GM12878 (cell line): ENCODE measurements around the gene GNAI2.

Source experiments
- CHD2 ChIP-seq: IDR thresholded peaks from 2 replicates; pipeline ENCODE4 v1.6.1; 2011; ENCODE audit warnings: low read depth, low read length, improper control_type of control experiment, borderline replicate concordance
- CREB1 ChIP-seq: IDR thresholded peaks from 2 replicates; pipeline ENCODE4 v1.6.1; 2012; ENCODE audit warnings: low read depth, mild to moderate bottlenecking, inconsistent platforms
- CTCF ChIP-seq, 3 experiments: IDR thresholded peaks in 2 of 3; conservative IDR thresholded peaks in 1 of 3; 2 replicates each; pipeline ENCODE4 v1.5.1; 2011; ENCODE audit warnings: low read depth in 3 of 3, low read length in 3 of 3, mild to moderate bottlenecking in 3 of 3, control low read depth in 2 of 3, moderate library complexity in 2 of 3, inconsistent platforms in 1 of 3, mixed read lengths in 1 of 3; ENCODE audit not compliant: control insufficient read depth in 2 of 3, insufficient read depth in 1 of 3; ENCODE audit errors: extremely low read depth in 1 of 3
- EZH2 ChIP-seq: IDR thresholded peaks from 2 replicates; pipeline ENCODE4 v1.6.1; 2012; ENCODE audit warnings: low read depth, mild to moderate bottlenecking, control low read depth, inconsistent platforms, low read length, borderline replicate concordance; ENCODE audit not compliant: control insufficient read depth
- JUND ChIP-seq: IDR thresholded peaks from 2 replicates; pipeline ENCODE4 v1.6.1; 2012; ENCODE audit warnings: low read depth, mild to moderate bottlenecking, low read length, improper control_type of control experiment, moderate library complexity
- MXI1 ChIP-seq: fragments of 150-350 bp; IDR thresholded peaks from 2 replicates; pipeline ENCODE4 v1.6.1; 2011; ENCODE audit warnings: low read depth, mild to moderate bottlenecking, inconsistent platforms, low read length, improper control_type of control experiment
- NRF1 ChIP-seq: conservative IDR thresholded peaks from 2 replicates; pipeline ENCODE4 v1.6.1; 2011; ENCODE audit warnings: mild to moderate bottlenecking, low read depth, low read length, improper control_type of control experiment
- POLR2AphosphoS5 ChIP-seq: IDR thresholded peaks from 2 replicates; pipeline ENCODE4 v1.6.1; 2011; ENCODE audit warnings: mild to moderate bottlenecking, low read length, inconsistent platforms
- ZBTB4 ChIP-seq: fragments of 450-650 bp; formaldehyde crosslinking; IDR thresholded peaks from 2 replicates; pipeline ENCODE4 v1.4.0; 2022; ENCODE audit warnings: mild to moderate bottlenecking, moderate library complexity

GRCh38 chr3:50271314-50271936 is 35.4 kb downstream of the GNAI2 start:
- no peak for TF ChIP-seq NRF1
- no peak for TF ChIP-seq EZH2
- no peak for TF ChIP-seq CTCF (IDR thresholded peaks at IDR 0.05 in 2 of 3, conservative IDR thresholded peaks at IDR 0.05 in 1 of 3; ENCODE audit: control insufficient read depth in 2 of 3, extremely low read depth in 1 of 3, insufficient read depth in 1 of 3, low read depth in 3 of 3, low read length in 3 of 3)
- no peak for TF ChIP-seq CREB1
- TF ChIP-seq JUND, result no peak
- TF ChIP-seq CHD2, result no peak
- no peak for TF ChIP-seq ZBTB4 (CRISPR knock-in tag)
- TF ChIP-seq POLR2AphosphoS5, result no peak
- TF ChIP-seq MXI1, result no peak
